ENCODE data around the gene SMCO3.
"Not testable (repeated sequence)": the region's sequence is repeated elsewhere in the genome, so short reads cannot be mapped to it uniquely, and the experiment has no call there.

The SMCO3 gene

DNA sequence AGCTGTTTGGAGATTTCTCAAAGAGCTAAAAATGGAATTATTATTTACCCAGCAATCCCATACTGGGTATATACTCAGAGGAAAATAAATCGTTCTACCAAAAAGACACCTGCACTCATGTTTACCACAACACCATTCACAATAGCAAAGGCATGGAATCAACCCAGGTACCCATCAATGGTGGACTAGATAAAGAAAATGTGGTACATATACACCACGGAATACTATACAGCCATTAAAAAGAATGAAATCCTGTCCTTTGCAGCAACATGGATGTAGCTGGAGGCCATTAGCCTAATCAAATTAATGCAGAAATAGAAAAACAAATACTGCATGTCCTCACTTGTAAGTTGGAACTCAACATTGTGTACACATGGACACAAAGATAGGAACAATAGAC, 48.6 kb downstream of the SMCO3 start:
- H3K27ac ChIP-seq = no peak overlapping the region
- TF ChIP-seq, protein P1, sequence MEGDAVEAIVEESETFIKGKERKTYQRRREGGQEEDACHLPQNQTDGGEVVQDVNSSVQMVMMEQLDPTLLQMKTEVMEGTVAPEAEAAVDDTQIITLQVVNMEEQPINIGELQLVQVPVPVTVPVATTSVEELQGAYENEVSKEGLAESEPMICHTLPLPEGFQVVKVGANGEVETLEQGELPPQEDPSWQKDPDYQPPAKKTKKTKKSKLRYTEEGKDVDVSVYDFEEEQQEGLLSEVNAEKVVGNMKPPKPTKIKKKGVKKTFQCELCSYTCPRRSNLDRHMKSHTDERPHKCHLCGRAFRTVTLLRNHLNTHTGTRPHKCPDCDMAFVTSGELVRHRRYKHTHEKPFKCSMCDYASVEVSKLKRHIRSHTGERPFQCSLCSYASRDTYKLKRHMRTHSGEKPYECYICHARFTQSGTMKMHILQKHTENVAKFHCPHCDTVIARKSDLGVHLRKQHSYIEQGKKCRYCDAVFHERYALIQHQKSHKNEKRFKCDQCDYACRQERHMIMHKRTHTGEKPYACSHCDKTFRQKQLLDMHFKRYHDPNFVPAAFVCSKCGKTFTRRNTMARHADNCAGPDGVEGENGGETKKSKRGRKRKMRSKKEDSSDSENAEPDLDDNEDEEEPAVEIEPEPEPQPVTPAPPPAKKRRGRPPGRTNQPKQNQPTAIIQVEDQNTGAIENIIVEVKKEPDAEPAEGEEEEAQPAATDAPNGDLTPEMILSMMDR (conservative IDR thresholded peaks at IDR 0.05) = no peak

DNA sequence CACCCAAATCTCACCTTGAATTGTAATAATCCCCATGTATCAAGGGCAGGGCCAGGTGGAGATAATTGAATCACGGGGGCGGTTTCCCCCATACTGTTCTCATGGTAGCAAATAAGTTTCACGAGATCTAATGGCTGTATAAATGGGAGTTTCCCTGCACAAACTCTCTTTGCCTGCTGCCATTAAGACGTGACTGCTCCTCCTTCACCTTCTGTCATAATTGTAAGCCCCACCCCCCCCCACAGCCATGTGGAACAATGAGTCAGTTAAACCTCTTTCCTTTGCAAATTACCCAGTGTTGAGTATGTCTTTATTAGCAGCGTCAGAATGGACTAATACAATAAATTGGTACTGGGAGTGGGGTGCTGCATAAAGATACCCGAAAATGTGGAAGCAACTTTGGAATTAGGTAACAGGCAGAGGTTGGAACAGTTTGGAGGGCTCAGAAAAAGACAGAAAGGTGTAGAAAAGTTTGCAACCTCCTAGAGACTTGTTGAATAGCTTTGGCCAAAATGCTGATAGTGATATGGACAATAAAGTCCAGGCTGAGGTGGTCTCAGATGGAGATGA, 54.2 kb downstream of the SMCO3 start:
- not testable (repeated sequence) for H3K27ac ChIP-seq

DNA sequence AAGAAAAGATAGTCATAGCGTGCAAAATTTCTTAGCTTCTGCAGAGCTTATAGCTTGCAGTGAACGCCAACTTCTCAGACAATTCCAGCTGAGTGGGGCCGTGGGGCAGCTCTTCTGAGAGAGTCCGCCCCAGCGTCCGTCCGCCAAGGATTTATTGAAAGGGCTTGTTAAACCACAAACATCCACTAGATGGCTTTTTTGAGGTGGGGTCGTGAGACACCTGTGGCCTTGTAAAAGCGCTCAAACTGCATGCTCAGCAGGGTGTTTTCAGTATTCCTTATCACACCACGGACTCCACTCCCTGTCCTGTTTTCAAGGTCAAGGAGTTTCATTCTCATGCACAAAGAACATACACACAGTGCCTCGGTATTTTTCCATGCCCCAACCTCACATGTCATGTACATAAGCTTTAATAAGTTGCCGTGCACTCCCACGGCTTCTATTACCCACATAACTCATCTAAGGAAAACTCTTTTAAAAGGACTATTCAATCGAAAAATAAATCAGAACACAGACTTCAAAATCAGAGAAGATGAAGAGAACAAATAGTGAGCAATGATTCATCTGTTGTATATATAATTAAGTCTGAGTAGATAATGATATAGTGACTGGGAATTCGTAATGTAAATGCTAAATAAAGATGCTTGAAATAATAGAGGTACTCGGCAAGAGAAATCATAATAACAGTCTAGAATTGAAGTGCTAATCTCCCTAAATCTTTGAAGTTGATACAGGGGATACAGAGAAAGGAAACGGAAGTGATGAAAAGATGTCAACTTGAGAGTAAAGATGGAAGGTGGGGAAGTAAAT, 57.4 kb downstream of the SMCO3 start:
- TF ChIP-seq, protein P1 (conservative IDR thresholded peaks at IDR 0.05) = peak; percentile 47
- no peak overlapping the region for H3K27ac ChIP-seq
